Hepatocyte (in vitro differentiated cells): Measurements from ENCODE around the gene RASD2.

ENCODE experiments used
- CTCF ChIP-seq: fragments of 200-600 bp; sonication (generic); IDR thresholded peaks from 2 replicates; pipeline ENCODE4 v1.5.1; 2016; ENCODE audit warnings: antibody characterized with exemption, mild to moderate bottlenecking; ENCODE audit not compliant: poor library complexity
- EZH2 ChIP-seq: fragments of 200-600 bp; sonication (generic); IDR thresholded peaks from 2 replicates; pipeline ENCODE4 v1.6.1; 2016; ENCODE audit warnings: antibody characterized with exemption, mild to moderate bottlenecking, borderline replicate concordance

GRCh38 chr22:35541254-35541748 lies 670 bp downstream of the RASD2 start:
- TF ChIP-seq CTCF (no peak), EZH2 (no peak)
